Esophagus muscularis mucosa (tissue), 3 donors: ENCODE measurements around the gene GLCCI1.

Source experiments
- POLR2A ChIP-seq: fragments of 450-650 bp; IDR thresholded peaks from one replicate; pipeline ENCODE4 v1.6.1; 2017; ENCODE audit warnings: antibody characterized with exemption, moderate library complexity, mild to moderate bottlenecking, low read depth
- TF ChIP-seq, protein P1 (sequence below), 3 experiments: fragments of 200-600 bp in 2 of 3; fragments of 450-650 bp in 1 of 3; sonication (generic) in 2 of 3; IDR thresholded peaks; one replicate each; pipeline ENCODE4 v1.5.1; 2017 to 2019; ENCODE audit warnings: antibody characterized with exemption in 3 of 3, mild to moderate bottlenecking in 2 of 3, moderate library complexity in 1 of 3

DNA sequence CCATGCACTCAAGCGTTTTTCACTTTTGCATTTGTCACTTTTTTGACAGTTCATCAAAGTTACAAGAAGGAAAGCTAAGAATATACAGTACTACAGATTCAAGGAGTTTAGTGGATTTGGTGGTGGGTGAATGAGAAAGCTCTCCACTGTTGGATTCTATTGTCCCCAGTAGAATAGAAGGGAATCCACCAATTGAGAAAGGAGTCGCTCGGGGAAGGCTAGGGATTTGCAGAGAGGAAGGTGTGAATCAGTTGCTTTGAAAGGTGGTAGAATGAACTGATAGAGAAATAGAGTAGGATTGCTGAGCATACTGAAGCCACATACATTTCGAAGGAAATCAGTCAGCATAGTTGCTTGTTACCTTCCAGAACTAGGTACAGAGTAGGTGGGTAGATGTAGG, 33.7 kb upstream of the GLCCI1 start:
- TF ChIP-seq POLR2A = no peak
- TF ChIP-seq, protein P1, sequence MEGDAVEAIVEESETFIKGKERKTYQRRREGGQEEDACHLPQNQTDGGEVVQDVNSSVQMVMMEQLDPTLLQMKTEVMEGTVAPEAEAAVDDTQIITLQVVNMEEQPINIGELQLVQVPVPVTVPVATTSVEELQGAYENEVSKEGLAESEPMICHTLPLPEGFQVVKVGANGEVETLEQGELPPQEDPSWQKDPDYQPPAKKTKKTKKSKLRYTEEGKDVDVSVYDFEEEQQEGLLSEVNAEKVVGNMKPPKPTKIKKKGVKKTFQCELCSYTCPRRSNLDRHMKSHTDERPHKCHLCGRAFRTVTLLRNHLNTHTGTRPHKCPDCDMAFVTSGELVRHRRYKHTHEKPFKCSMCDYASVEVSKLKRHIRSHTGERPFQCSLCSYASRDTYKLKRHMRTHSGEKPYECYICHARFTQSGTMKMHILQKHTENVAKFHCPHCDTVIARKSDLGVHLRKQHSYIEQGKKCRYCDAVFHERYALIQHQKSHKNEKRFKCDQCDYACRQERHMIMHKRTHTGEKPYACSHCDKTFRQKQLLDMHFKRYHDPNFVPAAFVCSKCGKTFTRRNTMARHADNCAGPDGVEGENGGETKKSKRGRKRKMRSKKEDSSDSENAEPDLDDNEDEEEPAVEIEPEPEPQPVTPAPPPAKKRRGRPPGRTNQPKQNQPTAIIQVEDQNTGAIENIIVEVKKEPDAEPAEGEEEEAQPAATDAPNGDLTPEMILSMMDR (IDR thresholded peaks at IDR 0.05) = no peak
